Psoas muscle (tissue), 8 donors: Measurements from ENCODE around the gene MFSD1. TPM values are rescaled to one million over a fixed set of nuclear protein-coding genes. Genes with fewer than 3 reads are reported as not detected.

ENCODE experiments used
- ATAC-seq, 4 donors: fragments of 200-7000 bp; cut with Tn5 transposase; one replicate each; pipeline ENCODE4 v1.9.1; 2020; ENCODE audit warnings: moderate library complexity in 3 of 4, mild to moderate bottlenecking in 2 of 4
- DNase-seq, 2 donors: peaks; one replicate each; pipeline ENCODE4 v3.0.0-alpha.2; 2020
- H3K27ac ChIP-seq: fragments of 200-600 bp; one replicate; pipeline ENCODE4 v1.8.0; 2022
- H3K27me3 ChIP-seq, 3 donors: fragments of 200-600 bp in 1 of 3; one replicate each; pipeline versions ENCODE4 v1.6.1 to v1.8.0; 2013 to 2022; ENCODE audit warnings: low read length in 2 of 3, mild to moderate bottlenecking in 2 of 3, moderate library complexity in 1 of 3; ENCODE audit not compliant: insufficient read depth in 3 of 3
- H3K36me3 ChIP-seq, 2 donors: fragments of 200-600 bp in 1 of 2; one replicate each; pipeline versions ENCODE4 v1.6.1 to v1.8.0; 2013 to 2022; ENCODE audit warnings: low read depth in 1 of 2, mild to moderate bottlenecking in 1 of 2, moderate library complexity in 1 of 2; ENCODE audit not compliant: insufficient read depth in 1 of 2
- H3K4me1 ChIP-seq: fragments of 200-600 bp; one replicate; pipeline ENCODE4 v1.8.0; 2022
- H3K4me3 ChIP-seq: fragments of 200-600 bp; one replicate; pipeline ENCODE4 v1.8.0; 2022; ENCODE audit warnings: mild to moderate bottlenecking
- H3K9me3 ChIP-seq: fragments of 200-600 bp; one replicate; pipeline ENCODE4 v1.8.0; 2022
- CTCF ChIP-seq: fragments of 200-600 bp; IDR thresholded peaks from one replicate; pipeline ENCODE4 v1.8.0; 2022; ENCODE audit warnings: antibody characterized with exemption
- WGBS, 3 donors: extraction: QIAGEN DNeasy Blood & Tissue Kit; methylation state at CpG; one replicate each; pipeline versions ENCODE4 v1.1.6 to v1.1.7; 2013; 5-methylcytosine and 5-hydroxymethylcytosine counted together
- intact Hi-C, 2 donors: fragments of 100-400 bp; cut with DNase I; formaldehyde crosslinking; loops; one replicate each; pipeline versions ENCODE4 v1.11.0 to v1.14.2; 2022
- polyA plus RNA-seq, 3 donors: library from polyadenylated mRNA; stranded (reverse); fragments of 200-250 nt; gene quantifications; one replicate each; pipeline ENCODE4 v1.2.3, GENCODE V29; 2013
- total RNA-seq, 4 donors: library from RNA; stranded (reverse); fragmentation: NEBNext Ultra II Directional in 2 of 4; extraction: Animal tissue kit (Norgen Biotek cat#: 25700) in 2 of 4; gene quantifications; one replicate each; pipeline versions ENCODE4 v1.2.1 to v1.2.4, GENCODE V29; 2021 to 2023
- donor health status: healthy with polysubstance abuse.
- donor health status: DM: no; HTN: no; CAD: no; lungs with moderate emphysema.
- donor health status: Bipolar disorder and iron deficiency.
- donor health status: healthy.
- donor health status: DM: yes; HTN: yes; CAD: no.
- donor health status: DM: no; HTN: no; CAD: no.
- donor health status: DM: no; HTN: no; CAD: no.
- donor health status: DM: yes; HTN: yes; CAD: no.

The MFSD1 gene
- total and polyA plus RNA-seq, 7 donors, result 10.6 to 29.6 (median 18.4) TPM

GRCh38 chr3:158847885-158848284 lies 46.0 kb downstream of the MFSD1 start:
- H3K4me3 ChIP-seq, result no peak overlapping the region
- 27 to 38% (median 36%) methylated on average over 3 of the region's 3 CpGs for WGBS, 3 donors
- no peak for TF ChIP-seq CTCF
- H3K36me3 ChIP-seq, result no peaks in the 10 kb centered on the region
- H3K9me3 ChIP-seq, result no peaks in the 10 kb centered on the region
- DNase-seq, result no peak
- H3K27me3 ChIP-seq, result no peaks in the 10 kb centered on the region
- H3K27ac ChIP-seq, result no peak overlapping the region
- intact Hi-C loops, result loop anchor here (5.0 to 10.0 kb wide), 3 partner anchors 414 to 1157 kb away; no protein-coding TSS in a partner anchor
- no peak for ATAC-seq
- no peaks in the 10 kb centered on the region for H3K4me1 ChIP-seq

GRCh38 chr3:158849757-158850156 lies 47.9 kb downstream of the MFSD1 start:
- ATAC-seq (no peak), DNase-seq (no peak)
- WGBS, 3 donors, result 45 to 54% (median 47%) methylated on average over 3 of the region's 3 CpGs
- Histone ChIP-seq H3K27ac (no peak overlapping the region), H3K4me1 (no peaks in the 10 kb centered on the region), H3K9me3 (peaks cover 1% of the 10 kb centered on the region), H3K36me3 (no peaks in the 10 kb centered on the region), H3K4me3 (no peak overlapping the region), H3K27me3 (no peaks in the 10 kb centered on the region)
- intact Hi-C loops, result loop anchor here (5.0 to 10.0 kb wide), 3 partner anchors 413 to 1155 kb away; no protein-coding TSS in a partner anchor
- TF ChIP-seq CTCF, result no peak

DNA sequence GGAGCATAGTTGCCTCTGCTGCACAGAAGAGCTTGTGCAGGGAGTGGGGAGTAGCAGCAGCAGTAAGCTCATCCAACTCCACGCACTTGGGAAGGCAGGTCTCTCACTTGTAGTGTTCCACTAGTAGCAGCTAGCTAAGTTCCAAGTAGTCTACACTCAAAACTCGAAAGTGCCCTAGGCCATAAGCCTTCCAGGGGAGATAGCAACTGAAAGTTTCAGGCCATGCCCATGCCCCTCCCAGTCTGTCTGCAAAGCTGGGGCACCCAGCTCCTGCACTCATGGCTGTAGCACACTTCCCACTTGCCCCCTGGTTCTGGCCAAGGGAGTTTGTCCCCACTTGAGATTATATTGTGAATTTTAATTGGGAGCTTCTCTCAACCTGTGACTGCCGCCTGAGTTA lies 57.5 kb downstream of the MFSD1 start:
- ATAC-seq (no peak), DNase-seq (no peak)
- H3K36me3 ChIP-seq, result no peaks in the 10 kb centered on the region
- no peak overlapping the region for H3K4me3 ChIP-seq
- H3K4me1 ChIP-seq, result no peaks in the 10 kb centered on the region
- no peak for TF ChIP-seq CTCF
- intact Hi-C loops, result no loop called here
- H3K9me3 ChIP-seq, result peaks cover 6% of the 10 kb centered on the region
- no peaks in the 10 kb centered on the region for H3K27me3 ChIP-seq
- 72 to 84% (median 84%) methylated on average over 3 of the region's 3 CpGs for WGBS, 3 donors
- H3K27ac ChIP-seq, result no peak overlapping the region

DNA sequence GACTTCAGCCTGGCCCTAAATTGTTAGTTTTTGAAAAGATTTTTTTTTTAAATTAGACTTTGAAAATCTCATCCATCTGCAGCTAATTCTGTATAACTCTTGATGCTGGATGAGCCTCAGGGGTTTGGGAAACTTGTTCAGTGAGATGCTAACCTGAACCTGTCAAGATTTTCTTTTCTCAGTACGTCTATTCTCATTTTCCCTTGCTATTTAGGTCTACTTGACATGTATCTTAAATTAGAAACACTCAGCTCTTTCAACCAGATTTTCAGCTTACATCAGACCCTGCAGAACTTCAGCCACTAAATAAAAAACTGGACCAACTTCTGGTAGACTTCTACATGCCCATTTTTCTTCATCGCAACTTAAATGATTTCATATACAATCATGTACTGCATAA lies 61.4 kb downstream of the MFSD1 start:
- no peak for DNase-seq
- no peaks in the 10 kb centered on the region for H3K4me1 ChIP-seq
- no peak overlapping the region for H3K27ac ChIP-seq
- no peaks in the 10 kb centered on the region for H3K36me3 ChIP-seq
- ATAC-seq, result no peak
- intact Hi-C loops, result no loop called here
- 75 to 82% (median 80%) methylated on average over 2 of the region's 2 CpGs for WGBS, 3 donors
- no peak for TF ChIP-seq CTCF
- H3K9me3 ChIP-seq, result no peaks in the 10 kb centered on the region
- H3K27me3 ChIP-seq, result no peaks in the 10 kb centered on the region
- no peak overlapping the region for H3K4me3 ChIP-seq

GRCh38 chr3:158864492-158864891 lies 62.6 kb downstream of the MFSD1 start:
- H3K27me3 ChIP-seq, result no peaks in the 10 kb centered on the region
- H3K4me1 ChIP-seq, result no peaks in the 10 kb centered on the region
- H3K36me3 ChIP-seq, result no peaks in the 10 kb centered on the region
- H3K4me3 ChIP-seq, result no peak overlapping the region
- H3K9me3 ChIP-seq, result no peaks in the 10 kb centered on the region
- ATAC-seq, result no peak
- intact Hi-C loops, result no loop called here
- TF ChIP-seq CTCF, result no peak
- DNase-seq, result no peak
- no peak overlapping the region for H3K27ac ChIP-seq
- 89 to 93% (median 91%) methylated on average over 6 of the region's 6 CpGs for WGBS, 3 donors
